Measurements from ENCODE around the gene CTIF. TPM values are rescaled to one million over a fixed set of nuclear protein-coding genes. Genes with fewer than 3 reads are reported as not detected.

Gene CTIF
- total RNA-seq, 1 donor from 2014 or later = 51.5 TPM

DNA sequence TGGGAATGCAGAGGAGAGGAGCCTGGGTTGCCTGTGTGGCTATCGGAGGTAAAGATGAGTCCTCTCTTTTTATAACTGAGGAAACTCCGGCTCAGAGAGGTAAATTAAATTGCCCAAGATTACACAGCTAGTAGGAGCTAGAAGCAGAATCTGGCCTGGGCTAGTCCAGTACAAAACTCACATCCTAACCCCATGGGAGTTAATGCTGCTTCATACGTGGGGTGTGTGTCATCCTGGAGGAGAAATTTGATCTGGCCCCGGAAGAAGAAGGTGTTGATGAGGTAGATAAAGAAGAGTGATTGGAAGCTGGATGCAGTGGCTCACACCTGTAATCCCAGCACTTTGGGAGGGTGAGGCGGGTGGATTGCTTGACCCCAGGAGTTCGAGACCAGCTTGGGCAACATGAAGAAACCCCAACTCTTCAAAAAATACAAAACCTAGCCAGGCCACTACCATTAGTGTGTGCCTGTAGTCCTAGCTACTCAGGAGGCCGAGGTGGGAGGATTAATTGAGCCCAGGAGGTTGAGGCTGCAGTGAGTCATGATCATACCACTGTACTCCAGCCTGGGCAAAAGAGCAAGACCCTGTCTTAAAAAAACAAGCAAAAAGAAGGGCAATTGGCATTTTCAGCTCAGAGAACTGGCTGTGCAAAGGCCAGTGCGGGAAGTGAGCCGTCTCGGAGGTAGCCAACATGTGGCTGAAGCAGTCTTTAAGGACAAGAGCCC is 33.7 kb downstream of the CTIF start:
- TF ChIP-seq, protein P1, sequence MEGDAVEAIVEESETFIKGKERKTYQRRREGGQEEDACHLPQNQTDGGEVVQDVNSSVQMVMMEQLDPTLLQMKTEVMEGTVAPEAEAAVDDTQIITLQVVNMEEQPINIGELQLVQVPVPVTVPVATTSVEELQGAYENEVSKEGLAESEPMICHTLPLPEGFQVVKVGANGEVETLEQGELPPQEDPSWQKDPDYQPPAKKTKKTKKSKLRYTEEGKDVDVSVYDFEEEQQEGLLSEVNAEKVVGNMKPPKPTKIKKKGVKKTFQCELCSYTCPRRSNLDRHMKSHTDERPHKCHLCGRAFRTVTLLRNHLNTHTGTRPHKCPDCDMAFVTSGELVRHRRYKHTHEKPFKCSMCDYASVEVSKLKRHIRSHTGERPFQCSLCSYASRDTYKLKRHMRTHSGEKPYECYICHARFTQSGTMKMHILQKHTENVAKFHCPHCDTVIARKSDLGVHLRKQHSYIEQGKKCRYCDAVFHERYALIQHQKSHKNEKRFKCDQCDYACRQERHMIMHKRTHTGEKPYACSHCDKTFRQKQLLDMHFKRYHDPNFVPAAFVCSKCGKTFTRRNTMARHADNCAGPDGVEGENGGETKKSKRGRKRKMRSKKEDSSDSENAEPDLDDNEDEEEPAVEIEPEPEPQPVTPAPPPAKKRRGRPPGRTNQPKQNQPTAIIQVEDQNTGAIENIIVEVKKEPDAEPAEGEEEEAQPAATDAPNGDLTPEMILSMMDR (IDR thresholded peaks at IDR 0.05; ENCODE audit: unreplicated experiment) = no peak
- H3K4me1 Mint-ChIP-seq (ENCODE audit: unreplicated experiment) = peaks cover 16% of the 10 kb centered on the region
- DNase-seq (ENCODE audit: low spot score) = no peak
- no peak overlapping the region for H3K27ac Mint-ChIP-seq (ENCODE audit: unreplicated experiment)
- peak overlapping the region; percentile 4 for H3K4me3 Mint-ChIP-seq (ENCODE audit: unreplicated experiment)
- peaks cover 1% of the 10 kb centered on the region for H3K27me3 Mint-ChIP-seq (ENCODE audit: unreplicated experiment)
- H3K9me3 Mint-ChIP-seq (ENCODE audit: unreplicated experiment) = no peaks in the 10 kb centered on the region
- peaks cover 11% of the 10 kb centered on the region for H3K36me3 Mint-ChIP-seq (ENCODE audit: low read depth, unreplicated experiment)

GRCh38 chr18:48573632-48574283 is 34.9 kb downstream of the CTIF start:
- Mint-ChIP-seq H3K36me3 (ENCODE audit: low read depth, unreplicated experiment) (peaks cover 15% of the 10 kb centered on the region), H3K27ac (ENCODE audit: unreplicated experiment) (peak overlapping the region; percentile 52), H3K27me3 (ENCODE audit: unreplicated experiment) (peaks cover 1% of the 10 kb centered on the region), H3K4me3 (ENCODE audit: unreplicated experiment) (no peak overlapping the region), H3K4me1 (ENCODE audit: unreplicated experiment) (peaks cover 16% of the 10 kb centered on the region), H3K9me3 (ENCODE audit: unreplicated experiment) (no peaks in the 10 kb centered on the region)
- TF ChIP-seq, protein P1 (IDR thresholded peaks at IDR 0.05; ENCODE audit: unreplicated experiment) = no peak
- peak; percentile 17 for DNase-seq (ENCODE audit: low spot score)

DNA sequence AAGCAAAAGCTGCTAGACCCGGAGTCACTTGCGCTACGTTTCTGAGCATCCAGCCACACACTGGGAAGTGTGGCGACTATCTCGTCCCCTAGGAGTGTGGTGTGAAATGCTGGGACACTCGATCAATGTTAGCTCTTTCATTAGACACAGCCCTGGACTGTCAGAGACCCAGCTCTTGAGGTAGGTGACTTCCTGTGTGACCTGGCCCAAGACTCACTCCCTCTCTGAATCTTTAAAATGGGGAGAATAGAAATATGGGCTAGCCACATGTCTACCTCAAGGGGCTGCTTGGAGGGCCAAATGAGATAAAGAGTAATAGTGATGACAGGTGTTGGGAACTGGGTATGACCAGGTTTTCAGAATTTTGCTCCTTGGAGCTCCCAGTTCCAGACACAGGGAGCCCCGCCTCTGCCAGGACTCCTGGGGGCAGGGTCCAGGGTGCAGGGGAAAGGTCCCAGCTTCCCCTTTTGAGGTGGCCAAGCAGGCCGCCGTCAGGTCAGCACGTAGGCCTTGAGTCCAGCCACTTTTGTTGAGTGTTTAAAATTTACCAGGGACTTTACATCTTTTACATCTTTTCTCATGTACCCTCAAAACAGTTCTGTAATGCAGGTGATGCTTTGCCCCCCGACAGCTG is 36.0 kb downstream of the CTIF start:
- peaks cover 15% of the 10 kb centered on the region for H3K36me3 Mint-ChIP-seq (ENCODE audit: low read depth, unreplicated experiment)
- H3K4me1 Mint-ChIP-seq (ENCODE audit: unreplicated experiment) = peaks cover 16% of the 10 kb centered on the region
- no peak overlapping the region for H3K27ac Mint-ChIP-seq (ENCODE audit: unreplicated experiment)
- no peaks in the 10 kb centered on the region for H3K9me3 Mint-ChIP-seq (ENCODE audit: unreplicated experiment)
- DNase-seq (ENCODE audit: low spot score) = no peak
- H3K27me3 Mint-ChIP-seq (ENCODE audit: unreplicated experiment) = peaks cover 1% of the 10 kb centered on the region
- no peak overlapping the region for H3K4me3 Mint-ChIP-seq (ENCODE audit: unreplicated experiment)
- TF ChIP-seq, protein P1 (IDR thresholded peaks at IDR 0.05; ENCODE audit: unreplicated experiment) = no peak

DNA sequence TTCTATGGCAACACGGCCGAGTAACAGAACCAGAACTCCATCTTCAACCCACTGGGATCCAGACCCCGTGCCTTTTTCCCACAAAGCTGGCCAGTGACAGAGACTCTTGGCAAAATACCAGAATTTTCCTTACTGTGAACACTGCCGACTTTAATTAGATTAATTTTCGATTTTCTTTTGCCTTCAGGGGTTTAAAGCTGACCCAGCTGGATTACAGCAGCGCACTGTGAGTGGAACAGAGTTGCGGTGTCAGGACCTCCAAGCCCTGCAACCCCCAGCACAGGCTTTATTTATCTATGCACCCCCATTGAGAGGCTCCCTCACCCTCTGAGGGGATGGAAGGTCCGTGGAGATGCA is 36.4 kb downstream of the CTIF start:
- no peak overlapping the region for H3K4me3 Mint-ChIP-seq (ENCODE audit: unreplicated experiment)
- no peak overlapping the region for H3K27ac Mint-ChIP-seq (ENCODE audit: unreplicated experiment)
- H3K9me3 Mint-ChIP-seq (ENCODE audit: unreplicated experiment) = no peaks in the 10 kb centered on the region
- TF ChIP-seq, protein P1 (IDR thresholded peaks at IDR 0.05; ENCODE audit: unreplicated experiment) = no peak
- H3K27me3 Mint-ChIP-seq (ENCODE audit: unreplicated experiment) = peaks cover 1% of the 10 kb centered on the region
- peaks cover 15% of the 10 kb centered on the region for H3K36me3 Mint-ChIP-seq (ENCODE audit: low read depth, unreplicated experiment)
- DNase-seq (ENCODE audit: low spot score) = no peak
- peaks cover 16% of the 10 kb centered on the region for H3K4me1 Mint-ChIP-seq (ENCODE audit: unreplicated experiment)
